Spleen (tissue), 11 donors: ENCODE measurements around the gene EID1. TPM values are rescaled to one million over a fixed set of nuclear protein-coding genes. Genes with fewer than 3 reads are reported as not detected.

Source experiments
- DNase-seq: peaks from one replicate; pipeline ENCODE4 v3.0.0-alpha.2; 2020
- H3K27ac ChIP-seq, 8 donors: fragments of 200-600 bp; sonication (generic) in 7 of 8; 1 replicate in 4 of 8; 2 replicates in 4 of 8; pipeline versions ENCODE4 v1.5.0 to v1.8.0; 2016 to 2021; ENCODE audit warnings: inconsistent platforms in 4 of 8, mild to moderate bottlenecking in 4 of 8, moderate library complexity in 1 of 8
- H3K27me3 ChIP-seq, 7 donors: fragments of 200-600 bp; sonication (generic) in 6 of 7; replicated peaks in 1 of 7; 1 replicate in 4 of 7; 2 replicates in 3 of 7; pipeline versions ENCODE4 v1.5.0 to v1.8.0; 2016 to 2021; ENCODE audit warnings: inconsistent platforms in 3 of 7, mild to moderate bottlenecking in 1 of 7
- H3K36me3 ChIP-seq, 6 donors: fragments of 200-600 bp; sonication (generic) in 5 of 6; 1 replicate in 4 of 6; 2 replicates in 2 of 6; pipeline versions ENCODE4 v1.5.0 to v1.8.0; 2016 to 2021; ENCODE audit warnings: inconsistent platforms in 2 of 6
- H3K4me1 ChIP-seq, 6 donors: fragments of 200-600 bp; sonication (generic) in 5 of 6; 1 replicate in 3 of 6; 2 replicates in 3 of 6; pipeline versions ENCODE4 v1.5.0 to v1.8.0; 2016 to 2021; ENCODE audit warnings: inconsistent platforms in 3 of 6
- H3K4me3 ChIP-seq, 8 donors: fragments of 200-600 bp; sonication (generic) in 7 of 8; 1 replicate in 4 of 8; 2 replicates in 4 of 8; pipeline versions ENCODE4 v1.5.0 to v1.8.0; 2016 to 2021; ENCODE audit warnings: inconsistent platforms in 4 of 8, mild to moderate bottlenecking in 4 of 8, moderate library complexity in 2 of 8
- H3K9me3 ChIP-seq, 8 donors: fragments of 200-600 bp; sonication (generic) in 7 of 8; 1 replicate in 4 of 8; 2 replicates in 4 of 8; pipeline versions ENCODE4 v1.5.0 to v1.8.0; 2016 to 2021; ENCODE audit warnings: inconsistent platforms in 4 of 8
- CTCF ChIP-seq, 11 experiments: fragments of 200-600 bp in 7 of 11; fragments of 450-650 bp in 4 of 11; sonication (generic) in 4 of 11; IDR thresholded peaks in 8 of 11; conservative IDR thresholded peaks in 3 of 11; 1 replicate in 7 of 11; 2 replicates in 4 of 11; pipeline versions ENCODE4 v1.4.0 to v1.8.0; 2016 to 2021; ENCODE audit warnings: antibody characterized with exemption in 11 of 11, inconsistent platforms in 4 of 11, mild to moderate bottlenecking in 1 of 11
- POLR2A ChIP-seq, 3 donors: fragments of 450-650 bp; IDR thresholded peaks; one replicate each; pipeline ENCODE4 v1.5.1; 2017; ENCODE audit warnings: antibody characterized with exemption in 3 of 3, mild to moderate bottlenecking in 1 of 3
- POLR2AphosphoS5 ChIP-seq, 3 donors: sonication (generic); formaldehyde crosslinking; IDR thresholded peaks; one replicate each; pipeline ENCODE4 v1.5.1; 2017; ENCODE audit warnings: antibody characterized with exemption in 3 of 3
- WGBS, 5 donors: extraction: QIAGEN DNeasy Blood & Tissue Kit in 3 of 5; methylation state at CpG; one replicate each; pipeline versions ENCODE4 v1.1.5 to v1.1.7; 2013 to 2018; 5-methylcytosine and 5-hydroxymethylcytosine counted together
- intact Hi-C: fragments of 100-400 bp; cut with DNase I; formaldehyde crosslinking; loops from one replicate; pipeline ENCODE4 v1.15.0; 2023; ENCODE audit warnings: low total_unique reads
- polyA plus RNA-seq, 3 donors: library from polyadenylated mRNA; stranded (reverse); fragments of 200-250 nt; gene quantifications; one replicate each; pipeline ENCODE4 v1.2.1, GENCODE V29; 2013
- total RNA-seq, 7 donors: library from RNA; depleted of rRNA in 3 of 7; stranded (reverse); fragments of >200 nt in 3 of 7; fragmentation: NEBNext Ultra II Directional in 4 of 7; extraction: Animal tissue kit (Norgen Biotek cat#: 25700) in 4 of 7; gene quantifications; one replicate each; pipeline versions ENCODE4 v1.1.0 to v1.2.1, GENCODE V29; 2016 to 2021
- donor health status: healthy with polysubstance abuse.
- donor health status: DM: no; HTN: no; CAD: no; lungs with moderate emphysema.
- donor health status: DM: no; HTN: no; CAD: no.
- donor health status: Bipolar disorder and iron deficiency.
- donor health status: healthy.
- donor health status: DM: no; HTN: no; CAD: no.
- donor health status: DM: yes; HTN: yes; CAD: no.

EID1 gene
- total and polyA plus RNA-seq, 10 donors: 68.4 to 171 (median 115) TPM

- Histone ChIP-seq H3K4me3 (no peak overlapping the region), H3K27ac (no peak overlapping the region), H3K4me1 (no peaks in the 10 kb centered on the region), H3K9me3 (no peaks in the 10 kb centered on the region), H3K36me3 (no peaks in the 10 kb centered on the region), H3K27me3 (no peaks in the 10 kb centered on the region)
- TF ChIP-seq POLR2A (IDR thresholded peaks at IDR 0.05) (no peak), CTCF (IDR thresholded peaks at IDR 0.05 in 8 of 11, conservative IDR thresholded peaks at IDR 0.05 in 3 of 11) (peak in 1 of 11 experiments; percentile 32), POLR2AphosphoS5 (IDR thresholded peaks at IDR 0.05) (no peak)
- WGBS, 5 donors: 44 to 61% (median 48%) methylated on average over 6 of the region's 6 CpGs
- intact Hi-C loops: no loop called here
- no peak for DNase-seq
Observed at GRCh38 chr15:48855501-48856440, 22.2 kb upstream of the EID1 start.

GRCh38 chr15:48856942-48857341 lies 21.0 kb upstream of the EID1 start:
- H3K27ac ChIP-seq: no peak overlapping the region
- DNase-seq: no peak
- intact Hi-C loops: no loop called here
- no peaks in the 10 kb centered on the region for H3K27me3 ChIP-seq
- no peaks in the 10 kb centered on the region for H3K9me3 ChIP-seq
- no peak overlapping the region for H3K4me3 ChIP-seq
- WGBS, 5 donors: 48 to 70% (median 58%) methylated on average over 2 of the region's 2 CpGs
- no peak for TF ChIP-seq POLR2A (IDR thresholded peaks at IDR 0.05)
- no peak for TF ChIP-seq POLR2AphosphoS5 (IDR thresholded peaks at IDR 0.05)
- TF ChIP-seq CTCF (IDR thresholded peaks at IDR 0.05 in 8 of 11, conservative IDR thresholded peaks at IDR 0.05 in 3 of 11): no peak
- H3K4me1 ChIP-seq: peaks cover 0 to 4% (median 0%) of the 10 kb centered on the region in 6 donors
- no peaks in the 10 kb centered on the region for H3K36me3 ChIP-seq

- H3K36me3 ChIP-seq: no peaks in the 10 kb centered on the region
- H3K9me3 ChIP-seq: no peaks in the 10 kb centered on the region
- H3K27me3 ChIP-seq: no peaks in the 10 kb centered on the region
- peaks cover 0 to 10% (median 0%) of the 10 kb centered on the region in 6 donors for H3K4me1 ChIP-seq
- no peak for DNase-seq
- no peak for TF ChIP-seq CTCF (IDR thresholded peaks at IDR 0.05 in 8 of 11, conservative IDR thresholded peaks at IDR 0.05 in 3 of 11)
- no peak for TF ChIP-seq POLR2A (IDR thresholded peaks at IDR 0.05)
- no peak for TF ChIP-seq POLR2AphosphoS5 (IDR thresholded peaks at IDR 0.05)
- H3K27ac ChIP-seq: no peak overlapping the region
- 10 to 35% (median 27%) methylated on average over 2 of the region's 2 CpGs for WGBS, 5 donors
- intact Hi-C loops: no loop called here
- H3K4me3 ChIP-seq: no peak overlapping the region
Observed at GRCh38 chr15:48858401-48858800, 19.5 kb upstream of the EID1 start.

GRCh38 chr15:48859426-48859825 lies 18.5 kb upstream of the EID1 start:
- 90 to 95% (median 91%) methylated on average over 2 of the region's 2 CpGs for WGBS, 5 donors
- Histone ChIP-seq H3K27me3 (no peaks in the 10 kb centered on the region), H3K27ac (no peak overlapping the region), H3K36me3 (no peaks in the 10 kb centered on the region), H3K4me1 (peaks cover 0 to 10% (median 0%) of the 10 kb centered on the region in 6 donors), H3K4me3 (no peak overlapping the region), H3K9me3 (no peaks in the 10 kb centered on the region)
- intact Hi-C loops: no loop called here
- TF ChIP-seq CTCF (IDR thresholded peaks at IDR 0.05 in 8 of 11, conservative IDR thresholded peaks at IDR 0.05 in 3 of 11) (no peak), POLR2AphosphoS5 (IDR thresholded peaks at IDR 0.05) (no peak), POLR2A (IDR thresholded peaks at IDR 0.05) (no peak)
- DNase-seq: no peak
